Loucy (cell line): ENCODE measurements around the gene SFRP5.

ENCODE experiments used
- EZH2phosphoT487 ChIP-seq: fragments of 200-600 bp; IDR thresholded peaks from 2 replicates; pipeline ENCODE4 v1.6.1; 2018; ENCODE audit warnings: antibody characterized with exemption, mild to moderate bottlenecking, moderate library complexity, borderline replicate concordance
- TF ChIP-seq, protein P1 (sequence below): fragments of 200-600 bp; sonication (generic); conservative IDR thresholded peaks from 2 replicates; pipeline ENCODE4 v1.5.1; 2014; ENCODE audit warnings: mild to moderate bottlenecking, antibody characterized with exemption, low read length

DNA sequence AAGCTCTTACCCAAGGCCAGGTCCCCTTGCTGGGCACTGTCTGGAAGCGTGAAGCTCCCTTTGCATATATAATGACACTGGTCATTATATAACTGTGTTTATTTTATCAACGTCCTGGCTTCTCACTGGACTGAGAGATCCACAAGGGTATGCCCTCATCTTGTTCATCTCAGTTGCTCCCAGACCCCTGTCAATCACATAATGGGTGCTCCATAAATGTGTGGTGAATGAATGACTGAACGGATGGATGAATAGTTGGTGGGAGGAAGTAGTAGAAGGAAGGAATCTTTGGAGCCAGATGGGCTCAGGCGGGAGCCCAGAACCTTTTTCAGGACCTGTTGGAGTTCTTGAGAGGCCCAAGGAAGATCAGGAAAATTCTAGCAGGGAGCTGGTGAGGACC, 7.7 kb upstream of the SFRP5 start:
- TF ChIP-seq, protein P1, sequence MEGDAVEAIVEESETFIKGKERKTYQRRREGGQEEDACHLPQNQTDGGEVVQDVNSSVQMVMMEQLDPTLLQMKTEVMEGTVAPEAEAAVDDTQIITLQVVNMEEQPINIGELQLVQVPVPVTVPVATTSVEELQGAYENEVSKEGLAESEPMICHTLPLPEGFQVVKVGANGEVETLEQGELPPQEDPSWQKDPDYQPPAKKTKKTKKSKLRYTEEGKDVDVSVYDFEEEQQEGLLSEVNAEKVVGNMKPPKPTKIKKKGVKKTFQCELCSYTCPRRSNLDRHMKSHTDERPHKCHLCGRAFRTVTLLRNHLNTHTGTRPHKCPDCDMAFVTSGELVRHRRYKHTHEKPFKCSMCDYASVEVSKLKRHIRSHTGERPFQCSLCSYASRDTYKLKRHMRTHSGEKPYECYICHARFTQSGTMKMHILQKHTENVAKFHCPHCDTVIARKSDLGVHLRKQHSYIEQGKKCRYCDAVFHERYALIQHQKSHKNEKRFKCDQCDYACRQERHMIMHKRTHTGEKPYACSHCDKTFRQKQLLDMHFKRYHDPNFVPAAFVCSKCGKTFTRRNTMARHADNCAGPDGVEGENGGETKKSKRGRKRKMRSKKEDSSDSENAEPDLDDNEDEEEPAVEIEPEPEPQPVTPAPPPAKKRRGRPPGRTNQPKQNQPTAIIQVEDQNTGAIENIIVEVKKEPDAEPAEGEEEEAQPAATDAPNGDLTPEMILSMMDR = no peak
- TF ChIP-seq EZH2phosphoT487 = no peak
